ENCODE results near the gene HPS6.
"Not testable (repeated sequence)": the region's sequence is repeated elsewhere in the genome, so short reads cannot be mapped to it uniquely, and the experiment has no call there.

HPS6 gene

GRCh38 chr10:102064868-102065560, at the start of gene HPS6:
HPS6 (plus strand) TSS chr10:102065349; CDS start chr10:102065475, 126 bp downstream.
- DNase-seq (ENCODE audit: low read depth in 1 of 2, low spot score in 1 of 2) = peak; percentile 75 to 80

- DNase-seq (ENCODE audit: low read depth in 1 of 2, low spot score in 1 of 2) = no peak
These were observed 48.7 kb upstream of the HPS6 start for GRCh38 chr10:102016416-102016815.

- DNase-seq (ENCODE audit: low read depth in 1 of 2, low spot score in 1 of 2) = no peak
These were observed 47.9 kb upstream of the HPS6 start for GRCh38 chr10:102017295-102017694.

- no peak for DNase-seq (ENCODE audit: low read depth in 1 of 2, low spot score in 1 of 2)
These were observed 44.2 kb upstream of the HPS6 start for GRCh38 chr10:102020938-102021337.

- DNase-seq (ENCODE audit: low read depth in 1 of 2, low spot score in 1 of 2) = no peak
These were observed 40.4 kb upstream of the HPS6 start for GRCh38 chr10:102024799-102025198.

GRCh38 chr10:102027261-102027660, 37.9 kb upstream of the HPS6 start:
- DNase-seq (ENCODE audit: low read depth in 1 of 2, low spot score in 1 of 2) = no peak

- no peak for DNase-seq (ENCODE audit: low read depth in 1 of 2, low spot score in 1 of 2)
These were observed 31.4 kb upstream of the HPS6 start for GRCh38 chr10:102033787-102034186.

GRCh38 chr10:102035807-102036206, 29.3 kb upstream of the HPS6 start:
- DNase-seq (ENCODE audit: low read depth in 1 of 2, low spot score in 1 of 2) = not testable (repeated sequence)

- no peak for DNase-seq (ENCODE audit: low read depth in 1 of 2, low spot score in 1 of 2)
These were observed 26.7 kb upstream of the HPS6 start for GRCh38 chr10:102038410-102038809.

GRCh38 chr10:102040305-102041050, 24.7 kb upstream of the HPS6 start:
- DNase-seq (ENCODE audit: low read depth in 1 of 2, low spot score in 1 of 2) = no peak

- no peak for DNase-seq (ENCODE audit: low read depth in 1 of 2, low spot score in 1 of 2)
These were observed 19.9 kb upstream of the HPS6 start for GRCh38 chr10:102045292-102045691.

- no peak for DNase-seq (ENCODE audit: low read depth in 1 of 2, low spot score in 1 of 2)
These were observed 19.1 kb upstream of the HPS6 start for GRCh38 chr10:102046095-102046494.

- DNase-seq (ENCODE audit: low read depth in 1 of 2, low spot score in 1 of 2) = not testable (repeated sequence)
These were observed 10.1 kb upstream of the HPS6 start for GRCh38 chr10:102054881-102055646.

GRCh38 chr10:102055647-102056419, 9.3 kb upstream of the HPS6 start, which contains the start of gene ARMH3:
ARMH3 (minus strand) TSS chr10:102056173; CDS start chr10:102040114, 16,059 bp downstream.
- peak; percentile 74 to 88 for DNase-seq (ENCODE audit: low read depth in 1 of 2, low spot score in 1 of 2)

GRCh38 chr10:102059987-102060386, 5.2 kb upstream of the HPS6 start:
- no peak for DNase-seq (ENCODE audit: low read depth in 1 of 2, low spot score in 1 of 2)

GRCh38 chr10:102064503-102064867, 664 bp upstream of the HPS6 start:
- no peak for DNase-seq (ENCODE audit: low read depth in 1 of 2, low spot score in 1 of 2)

- no peak for DNase-seq (ENCODE audit: low read depth in 1 of 2, low spot score in 1 of 2)
These were observed 631 bp downstream of the HPS6 start for GRCh38 chr10:102065561-102066398.

- no peak for DNase-seq (ENCODE audit: low read depth in 1 of 2, low spot score in 1 of 2)
These were observed 1.4 kb downstream of the HPS6 start for GRCh38 chr10:102066399-102067088.

- DNase-seq (ENCODE audit: low read depth in 1 of 2, low spot score in 1 of 2) = no peak
These were observed 2.2 kb downstream of the HPS6 start for GRCh38 chr10:102067091-102067916.
